GM21526 (cell line): Measurements from ENCODE around the gene RERE.
"Not testable (repeated sequence)": the region's sequence is repeated elsewhere in the genome, so short reads cannot be mapped to it uniquely, and the experiment has no call there.

Source experiments
- ATAC-seq: cut with Tn5 transposase; IDR thresholded peaks from one replicate; pipeline ENCODE4 v1.9.1; 2021; ENCODE audit warnings: moderate library complexity; ENCODE audit not compliant: unreplicated experiment, low FRiP score

RERE gene

DNA sequence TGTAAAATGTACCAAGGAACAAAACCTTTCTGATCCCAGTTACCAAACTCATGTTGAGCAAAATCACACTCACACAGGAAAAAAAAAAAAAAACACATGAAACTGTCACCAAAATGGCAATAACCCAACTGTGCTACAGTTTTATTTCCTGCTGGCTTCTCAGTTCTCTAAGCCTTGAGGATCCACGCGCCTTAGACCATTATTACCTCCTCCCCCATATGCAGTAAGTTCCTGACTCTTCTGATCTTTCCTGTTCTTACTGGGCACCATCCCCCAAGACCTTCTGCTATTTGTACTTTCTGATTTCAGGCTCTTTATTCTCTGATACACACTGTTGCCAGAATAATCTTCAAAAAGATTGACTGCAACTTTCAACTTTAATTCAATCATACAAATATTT is 419.9 kb downstream of the RERE start:
- ATAC-seq: no peak

DNA sequence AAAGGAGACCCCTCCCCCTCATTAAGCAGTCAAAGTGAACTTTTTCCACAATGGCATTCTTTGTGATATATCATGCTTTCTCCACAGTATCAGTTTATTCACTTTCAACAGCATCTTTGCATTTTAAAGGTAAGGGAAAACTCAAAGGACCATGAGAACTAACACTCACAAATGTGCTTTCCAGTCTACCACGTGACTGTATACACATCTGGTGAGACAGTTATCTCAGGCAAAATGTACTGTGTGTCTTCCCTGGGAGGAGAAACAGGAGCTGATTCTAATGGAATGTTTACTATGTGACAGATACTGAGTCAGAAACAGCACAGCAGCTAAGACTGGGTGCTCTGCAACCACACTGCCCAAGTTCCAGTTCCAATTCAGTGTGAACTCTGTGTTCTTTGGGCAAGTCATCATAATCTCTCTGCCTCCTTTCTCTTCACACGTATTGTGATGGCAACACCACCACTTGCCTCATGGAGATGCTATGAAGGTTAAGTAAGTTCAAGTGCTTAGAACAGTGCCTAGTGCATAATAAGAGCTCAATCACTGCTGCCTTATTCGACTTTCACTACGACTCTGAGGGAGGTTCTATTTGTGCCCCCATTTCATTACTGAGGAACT is 420.5 kb downstream of the RERE start:
- no peak for ATAC-seq

DNA sequence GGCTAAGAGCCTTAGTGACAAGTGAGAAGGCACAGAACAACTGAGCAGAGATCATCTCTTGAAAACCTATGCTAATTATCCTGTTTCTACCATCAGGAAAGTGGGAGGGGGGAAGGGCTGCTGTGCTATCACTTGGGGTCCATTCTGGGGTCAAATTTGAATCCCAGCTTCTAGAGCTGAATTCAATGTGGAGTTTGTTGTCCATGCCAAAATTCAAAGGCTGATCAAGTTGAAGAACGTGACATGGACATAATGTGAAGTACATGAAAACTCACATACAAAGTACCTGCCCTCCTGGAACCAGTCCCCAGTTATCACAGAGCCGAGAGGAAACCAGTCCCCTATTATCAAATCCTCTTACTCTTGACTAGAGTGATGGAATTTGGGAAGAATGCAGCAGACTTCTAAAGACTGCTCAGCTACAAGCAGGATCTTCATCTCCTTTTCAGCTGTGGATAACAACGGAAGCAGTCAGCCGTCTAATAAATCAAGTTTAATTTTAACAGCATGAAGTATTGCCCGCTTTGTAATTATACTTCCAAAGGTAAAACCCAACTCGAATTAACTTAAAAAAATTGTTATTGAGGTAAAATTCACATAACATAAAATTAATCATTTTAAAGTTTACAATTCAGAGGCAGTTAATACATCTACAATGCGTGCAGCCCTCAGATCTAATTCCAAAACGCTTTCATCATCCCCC is 421.2 kb downstream of the RERE start:
- ATAC-seq: no peak

DNA sequence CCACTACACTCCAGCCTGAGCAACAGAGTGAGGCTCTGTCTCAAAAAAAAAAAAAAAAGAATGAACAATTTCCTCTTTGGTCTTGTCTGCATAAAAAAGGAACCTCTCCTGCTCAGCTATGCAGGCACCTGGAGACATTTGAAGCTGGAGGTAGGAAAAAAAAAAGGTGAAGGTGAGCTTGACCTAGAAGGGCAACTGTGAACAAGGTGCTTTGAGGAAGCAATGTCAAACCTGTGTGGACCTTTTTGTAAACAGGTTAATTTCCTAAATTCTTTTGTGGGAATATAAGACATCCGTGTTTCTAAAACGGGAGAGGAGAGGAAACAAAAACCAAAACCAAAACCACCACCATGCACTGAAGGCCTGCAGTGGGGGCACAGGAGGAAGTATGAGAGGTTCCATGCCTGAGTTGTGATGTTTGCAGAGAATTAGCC is 422.0 kb downstream of the RERE start:
- no peak for ATAC-seq

DNA sequence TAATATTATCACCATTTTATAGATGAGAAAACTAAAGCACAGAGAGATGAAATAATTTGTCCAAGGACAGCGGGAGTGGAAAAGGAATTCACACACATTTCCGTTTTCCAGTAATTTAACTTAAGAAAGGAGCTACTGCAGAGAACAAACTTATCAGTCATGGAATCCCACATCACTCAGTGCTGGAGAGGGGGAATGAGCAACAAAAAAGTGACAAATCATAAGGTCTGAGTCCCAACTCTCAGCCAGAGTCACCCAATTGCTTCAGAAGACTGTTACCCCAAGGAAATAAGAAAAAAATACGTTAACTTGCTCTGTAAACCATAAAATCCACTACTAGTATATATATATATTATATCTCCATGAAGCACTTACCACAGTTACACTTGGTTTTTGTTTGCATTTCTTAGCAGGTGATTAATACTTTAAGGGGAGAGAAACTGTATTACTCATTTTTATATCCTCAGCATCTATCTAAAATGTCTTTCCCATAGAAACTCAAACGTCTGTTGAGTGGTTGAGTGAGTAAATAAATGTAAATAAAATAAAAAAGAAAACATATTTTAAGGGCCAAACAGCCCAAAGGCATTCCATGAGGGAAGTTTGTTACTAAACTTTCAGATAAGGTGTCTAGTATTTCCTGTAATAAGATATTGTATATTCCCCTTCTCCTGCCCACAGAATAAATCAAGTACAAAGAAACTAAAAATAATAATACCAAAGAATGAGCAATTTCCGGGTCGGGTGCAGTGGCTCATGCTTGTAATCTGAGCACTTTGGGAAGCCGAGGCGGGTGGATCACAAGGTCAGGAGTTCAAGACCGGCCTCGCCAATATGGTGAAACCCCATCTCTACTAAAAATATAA is 422.8 kb downstream of the RERE start:
- no peak for ATAC-seq

DNA sequence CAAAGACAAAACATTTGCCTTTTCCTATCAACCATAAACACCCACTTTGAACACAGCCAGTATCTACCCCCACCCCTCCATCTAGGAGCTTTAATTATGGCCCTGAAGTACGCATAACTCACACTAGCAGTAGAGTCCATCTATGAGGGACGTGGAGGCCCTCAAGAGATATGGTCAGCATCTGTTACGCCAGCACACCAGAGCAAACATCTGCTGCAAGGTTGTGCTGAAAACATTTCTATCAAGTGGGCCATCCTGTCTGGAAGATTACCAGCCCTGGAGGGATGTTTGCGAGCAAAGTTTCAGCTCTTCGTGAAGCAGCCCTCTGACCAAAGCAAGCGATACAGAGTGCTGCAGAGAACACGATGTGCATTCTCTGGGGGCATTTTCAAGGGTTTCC is 424.9 kb downstream of the RERE start:
- no peak for ATAC-seq

DNA sequence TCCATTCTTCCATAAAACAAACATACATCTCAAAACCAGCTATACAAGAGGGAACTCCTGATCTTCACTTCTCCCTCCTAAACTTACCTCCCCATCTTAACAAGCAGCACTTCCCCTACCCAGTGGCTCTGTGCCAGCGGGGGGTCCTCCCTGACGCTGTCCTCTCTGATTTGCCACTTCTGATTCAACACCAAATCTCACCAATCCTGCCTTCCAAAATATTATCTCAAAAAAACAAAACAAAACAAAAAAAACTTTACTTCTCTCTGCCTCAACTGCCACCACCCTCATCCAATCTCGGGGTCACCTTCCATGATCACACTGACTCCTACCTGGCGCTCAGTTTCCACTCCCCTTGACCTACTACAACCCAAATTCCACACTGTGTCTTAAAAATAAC is 426.7 kb downstream of the RERE start:
- ATAC-seq: no peak

DNA sequence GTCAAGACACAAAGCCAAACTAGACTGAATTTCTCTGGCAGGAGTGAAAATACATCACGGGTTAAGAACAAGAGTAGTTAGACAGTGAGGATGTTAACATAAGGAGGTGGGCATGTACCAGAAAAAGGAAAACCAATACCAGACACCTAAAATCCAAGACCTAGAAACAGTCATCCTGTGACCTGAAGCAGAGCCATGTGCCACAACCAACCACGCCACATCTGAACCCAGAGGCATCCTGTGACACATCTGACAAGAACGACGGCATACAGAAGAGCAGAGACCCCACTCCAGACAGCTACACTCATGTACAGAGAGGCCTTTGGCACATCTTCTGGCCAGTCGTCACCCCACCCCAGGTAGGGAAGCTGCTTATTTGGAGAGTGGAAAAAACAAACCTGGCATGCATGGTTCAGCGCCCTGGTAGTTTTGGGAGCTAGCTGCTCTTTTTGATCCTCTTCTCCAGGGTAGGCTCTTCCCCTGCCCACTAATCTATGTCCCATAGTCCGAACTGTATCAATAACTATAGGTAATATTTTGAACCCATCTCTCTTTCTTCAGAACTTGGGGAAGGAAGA is 427.4 kb downstream of the RERE start:
- ATAC-seq: no peak

DNA sequence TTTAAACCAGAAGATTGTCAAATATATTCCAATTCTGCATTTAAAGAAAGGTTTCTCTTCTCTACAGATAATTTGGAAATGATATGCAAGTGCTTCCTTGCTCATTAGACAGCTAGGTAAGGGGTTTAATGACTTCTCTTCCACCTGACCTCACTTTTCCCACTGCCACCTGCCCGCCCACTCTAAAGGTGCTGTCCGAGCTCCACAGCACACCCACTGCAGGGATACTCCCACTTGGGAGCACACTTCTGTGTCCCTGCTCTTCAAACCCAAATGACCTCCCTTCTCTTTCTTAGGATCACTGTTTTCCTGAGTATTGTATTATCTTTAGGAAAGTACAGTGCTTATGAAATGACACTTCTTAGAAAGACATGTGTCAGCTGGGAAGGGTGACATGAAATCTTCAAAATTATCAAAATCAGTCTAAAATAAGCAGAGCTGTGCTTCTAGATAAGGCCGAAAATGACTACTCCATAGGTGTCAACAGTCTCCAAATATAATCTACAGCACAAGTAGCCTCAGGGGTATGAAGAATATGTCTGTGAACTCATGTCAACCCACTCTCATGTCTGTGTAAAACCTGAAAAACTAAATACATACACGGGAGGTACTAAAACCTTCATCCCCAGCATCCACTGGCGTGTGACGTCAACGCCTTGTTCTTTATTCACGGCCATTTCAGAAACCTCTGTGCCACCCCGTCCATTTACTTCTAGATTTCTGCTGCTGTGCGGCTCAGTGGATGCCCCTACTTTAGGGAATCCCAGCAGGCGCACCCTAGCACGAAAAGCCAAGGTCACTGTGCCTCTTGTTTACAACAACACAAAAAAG is 428.5 kb downstream of the RERE start:
- no peak for ATAC-seq

DNA sequence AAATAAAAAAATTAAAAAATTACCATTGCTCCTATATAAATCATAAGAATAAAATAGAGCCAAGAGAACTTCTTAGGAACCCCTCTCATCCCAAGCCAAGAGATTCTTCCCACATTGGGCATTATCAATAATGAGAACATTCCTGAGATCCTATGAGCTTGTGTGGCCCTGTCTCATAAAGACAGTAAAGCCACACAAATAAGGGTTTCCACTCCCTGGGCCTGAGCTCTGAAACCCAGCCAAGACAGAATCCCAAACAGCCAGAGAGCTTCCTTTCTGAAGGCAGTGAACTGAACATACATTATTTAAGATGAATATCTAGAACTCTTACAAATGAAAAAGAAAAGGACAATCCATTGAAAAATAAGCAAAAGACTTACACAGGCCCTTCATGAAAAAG is 431.2 kb downstream of the RERE start:
- no peak for ATAC-seq

DNA sequence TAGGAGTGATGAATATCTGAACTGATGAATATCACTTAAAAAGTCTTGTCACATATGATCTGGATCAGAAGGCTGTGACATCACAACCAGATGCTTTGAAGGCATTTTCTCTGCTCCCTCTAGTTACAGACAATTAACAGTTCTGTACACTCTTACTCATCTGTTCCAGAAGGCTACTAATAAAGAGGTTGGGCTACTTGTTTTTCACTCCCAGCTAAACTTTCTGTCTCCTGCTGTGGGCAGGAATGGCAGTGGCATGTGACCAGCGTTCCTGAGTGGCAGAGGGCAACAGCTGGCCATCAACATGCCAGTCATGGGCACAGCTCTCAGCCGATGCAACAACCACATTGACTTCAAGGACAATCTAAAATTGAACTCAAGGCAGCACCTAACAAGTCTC is 432.9 kb downstream of the RERE start:
- ATAC-seq: no peak

DNA sequence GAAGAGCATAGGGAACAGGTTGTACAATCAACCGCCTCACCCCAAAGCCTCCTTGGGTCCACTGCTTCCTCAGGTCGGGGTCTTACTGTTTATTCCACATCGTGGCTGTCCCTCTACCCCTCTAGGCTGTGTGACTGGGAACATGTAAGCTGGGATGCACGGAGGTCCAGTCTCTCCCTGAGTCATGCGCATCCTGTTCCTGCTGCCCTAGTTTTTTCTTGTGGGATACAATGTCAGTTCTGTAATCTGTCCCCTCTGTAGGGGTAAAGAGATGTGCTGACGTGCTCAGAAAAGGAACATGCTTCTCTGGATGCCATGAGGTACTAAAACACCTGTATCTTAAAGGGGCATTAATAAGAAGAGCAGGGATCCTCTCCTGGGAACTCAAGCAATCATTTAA is 433.4 kb downstream of the RERE start:
- ATAC-seq: no peak

DNA sequence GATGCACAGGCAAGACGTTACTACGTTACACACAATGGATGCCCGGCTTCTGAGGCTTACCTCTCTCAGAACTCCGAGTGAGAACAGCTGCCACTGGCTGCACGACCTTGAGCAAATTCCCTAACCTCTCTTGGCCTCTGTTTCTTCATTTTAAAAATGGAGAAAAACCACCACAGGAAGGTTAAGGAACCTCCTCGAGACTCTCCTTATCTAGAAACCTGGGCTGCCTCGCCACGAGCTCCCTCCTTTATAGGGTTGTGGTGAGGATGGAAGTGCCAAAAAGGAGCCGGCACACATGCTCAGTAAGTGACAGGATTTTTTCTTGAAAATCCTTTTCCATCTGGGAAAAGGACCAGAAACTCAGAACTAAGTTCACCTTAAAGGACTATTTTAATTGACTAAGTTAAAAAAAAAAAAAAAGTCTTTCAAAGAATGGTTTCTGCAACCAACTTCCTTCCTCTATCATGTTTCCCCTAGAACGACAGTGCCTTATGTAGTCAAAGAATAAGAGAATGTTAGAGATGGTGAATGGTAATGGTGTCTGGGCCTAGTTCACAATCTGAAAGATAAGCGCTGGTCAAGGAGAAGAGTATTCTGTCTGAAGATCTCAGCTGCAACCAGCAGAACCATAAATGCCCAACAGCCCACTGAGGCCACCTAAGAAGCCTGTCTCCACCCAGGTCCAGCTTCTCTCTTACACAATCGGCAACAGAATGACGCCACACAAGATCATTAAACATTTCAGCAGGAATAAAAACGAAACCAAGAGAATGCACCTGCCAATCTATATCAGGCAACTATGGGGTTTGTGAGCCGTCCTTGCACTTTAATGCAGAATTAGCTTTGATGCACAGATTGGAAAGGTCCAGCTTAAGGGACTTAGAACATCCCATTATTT is 434.6 kb downstream of the RERE start:
- no peak for ATAC-seq

DNA sequence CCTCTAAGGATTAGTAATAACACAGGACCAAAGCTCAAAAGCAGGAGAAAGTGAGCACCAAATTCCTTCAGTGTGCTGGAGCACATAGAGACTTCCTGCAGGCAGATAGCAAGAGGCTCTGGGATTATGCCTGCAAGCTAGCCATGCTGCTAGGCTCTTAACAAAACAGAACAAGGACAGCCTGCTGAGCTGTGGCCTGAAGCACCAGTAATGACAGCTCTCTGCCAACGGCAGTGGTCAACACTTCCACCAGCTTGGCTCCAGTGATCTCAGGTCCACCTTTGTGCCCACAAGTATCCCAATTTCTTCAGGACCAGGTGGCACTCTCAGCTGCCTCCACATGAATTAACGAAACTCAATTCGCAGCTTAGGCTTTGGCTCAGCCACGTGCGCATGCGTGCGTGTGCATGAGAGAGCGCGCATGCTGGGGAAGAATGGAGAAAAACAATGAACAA is 435.4 kb downstream of the RERE start:
- no peak for ATAC-seq

DNA sequence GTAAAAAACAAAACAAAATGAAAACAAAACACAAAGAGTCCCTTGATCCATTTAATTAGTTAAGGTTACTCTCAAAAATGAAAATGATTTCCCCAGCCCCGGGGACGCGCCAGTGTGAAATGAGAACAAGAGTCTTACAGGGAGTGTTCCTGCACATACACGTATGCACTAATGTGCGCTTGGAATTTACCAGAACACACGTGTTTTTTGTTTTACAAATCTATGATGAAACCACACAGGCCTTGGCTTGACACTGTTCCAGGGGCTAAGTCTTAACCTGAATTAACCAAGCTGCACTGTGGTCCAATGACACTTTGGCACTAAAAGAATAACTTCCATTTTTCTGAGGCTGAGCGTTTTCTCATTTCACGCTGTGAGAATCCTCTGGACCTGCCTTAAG is 435.8 kb downstream of the RERE start:
- no peak for ATAC-seq

DNA sequence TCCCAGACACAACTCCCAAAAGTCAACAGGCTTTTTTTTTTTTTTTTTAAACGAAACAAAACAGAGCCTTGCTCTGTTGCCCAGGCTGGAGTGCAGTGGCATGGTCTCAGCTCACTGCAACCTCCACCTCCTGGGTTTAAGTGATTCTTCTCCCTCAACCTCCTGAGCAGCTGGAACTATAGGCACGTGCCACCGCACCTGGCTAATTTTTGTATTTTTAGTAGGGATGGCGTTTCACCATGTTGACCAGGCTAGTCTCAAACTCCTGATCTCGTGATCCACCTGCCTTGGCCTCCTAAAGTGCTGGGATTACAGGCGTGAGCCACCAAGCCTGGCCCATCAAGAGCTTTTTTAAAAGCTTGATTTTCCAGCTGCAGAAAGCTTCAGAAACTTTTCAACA is 437.1 kb downstream of the RERE start:
- ATAC-seq: not testable (repeated sequence)

DNA sequence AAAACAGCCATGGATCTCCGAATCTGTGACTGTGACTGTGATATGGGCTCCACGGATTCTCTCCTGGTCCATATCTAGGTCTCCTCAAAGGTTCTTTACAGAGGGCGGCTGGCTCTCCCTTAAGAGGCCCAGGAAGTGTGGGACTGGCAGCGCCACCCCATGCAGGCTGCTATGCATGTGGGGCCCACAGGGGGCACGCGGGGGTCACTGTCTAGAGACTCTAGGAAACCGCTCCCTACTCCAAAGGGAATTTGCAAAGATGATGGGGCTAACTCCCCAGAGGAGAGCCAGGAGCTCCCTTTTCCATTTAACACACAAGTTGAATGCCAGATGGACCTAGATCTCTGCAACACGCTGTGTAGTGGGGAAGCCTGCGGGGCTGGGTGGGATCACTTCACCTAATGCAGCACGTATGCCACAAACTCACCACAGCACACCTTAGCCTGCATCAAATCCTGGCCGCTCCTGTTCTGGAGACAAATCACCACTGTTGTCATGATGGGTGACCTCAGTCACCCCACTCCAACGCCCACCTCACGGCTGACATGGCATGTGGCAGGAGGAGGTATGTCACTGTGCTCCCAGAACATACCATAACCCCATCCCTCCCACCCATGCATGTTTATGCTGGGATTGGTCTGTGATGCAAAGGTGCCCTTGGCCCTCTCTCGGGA is 437.8 kb downstream of the RERE start:
- ATAC-seq: no peak

DNA sequence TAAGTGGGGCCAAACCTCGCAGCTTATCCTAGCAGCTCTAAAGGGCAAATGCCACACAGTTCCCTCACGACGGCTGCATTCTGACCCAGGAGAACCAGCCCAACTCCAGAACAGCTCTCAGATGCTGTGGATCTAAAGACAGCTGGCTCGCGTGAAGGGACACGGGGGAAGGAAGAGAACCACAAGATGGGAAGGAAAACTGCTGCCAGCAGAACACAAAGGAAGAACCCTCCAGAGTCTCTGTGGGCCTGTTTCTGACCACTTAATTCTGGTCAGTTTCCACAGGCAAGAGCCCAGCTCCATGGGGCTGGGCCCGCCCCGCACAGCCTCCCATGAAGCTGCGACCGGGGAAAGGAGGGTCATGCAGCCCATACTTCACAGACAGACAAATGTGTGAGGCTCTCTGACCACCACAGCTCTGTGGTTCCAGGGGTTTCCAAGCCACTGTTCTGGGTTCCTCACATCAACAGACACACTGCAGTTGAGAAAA is 438.4 kb downstream of the RERE start:
- no peak for ATAC-seq

DNA sequence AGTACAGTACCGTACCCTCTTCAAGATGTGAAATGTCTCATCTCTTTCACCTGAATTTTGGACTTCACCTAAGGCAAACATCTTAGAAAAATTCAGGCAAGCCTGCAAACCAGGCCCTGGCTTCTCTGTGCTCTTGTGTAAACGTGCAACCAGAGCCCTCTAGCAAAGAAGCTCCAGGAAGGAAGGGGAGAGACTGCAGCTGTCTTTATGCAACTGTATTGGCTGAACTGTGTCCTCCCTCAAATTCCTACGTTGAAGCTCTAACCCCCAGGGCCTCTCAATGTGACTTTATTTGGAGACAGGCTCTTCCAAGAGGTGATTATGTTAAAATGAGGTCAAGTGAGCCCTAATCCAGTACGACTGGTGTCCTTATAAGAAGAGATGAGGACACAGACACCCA is 439.3 kb downstream of the RERE start:
- no peak for ATAC-seq
